ENCODE measurements around the gene CACNB4.
"Not testable (repeated sequence)": the region's sequence is repeated elsewhere in the genome, so short reads cannot be mapped to it uniquely, and the experiment has no call there.

CACNB4 gene

GRCh38 chr2:152098496-152099366, at the start of gene CACNB4:
Gene CACNB4, minus strand, starts transcription at chr2:152099044.
- DNase-seq (ENCODE audit: low read depth in 2 of 2), result no peak

DNA sequence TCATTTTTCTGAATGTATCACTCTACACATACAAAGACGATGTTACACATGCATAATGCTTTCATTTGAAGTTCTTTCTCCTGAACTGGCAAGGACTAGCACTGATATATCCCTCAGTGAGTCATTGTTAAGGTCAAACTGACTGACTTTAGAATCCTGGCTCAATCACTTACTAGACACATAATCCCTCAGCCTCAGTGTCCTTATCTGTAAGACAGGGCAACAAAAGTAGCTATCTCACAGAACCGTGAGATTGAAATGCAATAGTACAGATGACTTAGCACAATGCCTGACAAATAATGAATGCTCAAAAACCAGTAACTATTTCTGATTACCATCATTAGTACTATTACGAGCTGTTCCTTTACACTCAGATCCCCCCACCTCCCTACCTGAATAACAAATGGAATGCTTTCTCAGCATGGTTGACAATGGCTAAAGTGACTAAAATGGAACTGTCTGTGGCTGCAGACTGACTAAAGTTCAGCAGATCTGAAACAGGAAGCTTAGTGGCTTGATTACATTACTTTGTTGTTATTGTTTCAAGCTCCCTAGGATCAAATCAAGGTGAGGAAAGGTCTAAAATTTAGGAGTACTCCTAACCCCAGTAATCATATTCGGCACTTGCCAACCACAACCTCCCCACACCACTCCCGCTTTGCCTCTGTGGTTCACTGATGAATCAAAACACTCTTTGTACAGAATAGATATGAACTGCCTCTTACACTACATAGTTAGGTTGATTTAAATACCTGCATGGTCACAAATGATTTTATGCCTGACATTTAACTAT, 35.8 kb upstream of the CACNB4 start:
- DNase-seq (ENCODE audit: low read depth in 2 of 2), result no peak

DNA sequence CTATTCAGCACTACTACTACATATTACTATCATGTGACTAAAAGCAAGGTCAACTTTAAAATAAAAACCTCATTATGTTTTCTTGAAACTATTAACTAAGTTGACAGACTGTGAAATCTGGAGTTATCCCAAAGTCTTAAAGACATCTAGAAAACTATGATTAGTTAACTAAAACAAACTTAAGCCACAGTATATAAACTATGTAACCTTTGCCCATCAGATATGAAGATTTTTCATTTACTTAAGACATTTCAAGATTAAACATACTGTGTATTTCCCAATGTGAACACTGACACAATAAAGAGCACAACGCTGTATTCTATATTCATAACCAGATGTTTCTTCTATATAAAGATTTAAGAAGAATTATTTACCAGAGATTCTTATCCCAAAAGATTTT, 33.5 kb upstream of the CACNB4 start:
- DNase-seq (ENCODE audit: low read depth in 2 of 2), result no peak

DNA sequence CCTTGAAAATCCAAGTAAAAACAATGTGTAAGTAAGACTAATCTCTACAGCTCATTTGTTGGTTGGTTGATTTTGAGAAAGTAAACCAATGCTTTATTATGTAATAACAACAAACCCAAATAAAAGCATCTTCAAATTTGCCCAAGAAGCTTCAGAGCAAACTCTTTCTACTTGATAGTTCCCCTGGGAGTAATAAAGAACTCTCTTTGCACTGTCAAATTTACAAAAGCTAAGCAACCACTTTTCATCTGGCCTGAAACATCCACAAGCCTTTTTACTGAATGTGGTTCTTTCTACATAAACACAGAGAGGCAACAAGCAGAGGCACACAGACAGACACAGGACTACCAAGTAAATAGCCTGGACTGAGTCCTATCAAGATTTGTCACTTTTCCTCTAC, 28.8 kb upstream of the CACNB4 start:
- no peak for DNase-seq (ENCODE audit: low read depth in 2 of 2)

- no peak for DNase-seq (ENCODE audit: low read depth in 2 of 2)
Measured at GRCh38 chr2:152126664-152127063, 27.8 kb upstream of the CACNB4 start.

- DNase-seq (ENCODE audit: low read depth in 2 of 2), result no peak
Measured at GRCh38 chr2:152122161-152122560, 23.3 kb upstream of the CACNB4 start.

DNA sequence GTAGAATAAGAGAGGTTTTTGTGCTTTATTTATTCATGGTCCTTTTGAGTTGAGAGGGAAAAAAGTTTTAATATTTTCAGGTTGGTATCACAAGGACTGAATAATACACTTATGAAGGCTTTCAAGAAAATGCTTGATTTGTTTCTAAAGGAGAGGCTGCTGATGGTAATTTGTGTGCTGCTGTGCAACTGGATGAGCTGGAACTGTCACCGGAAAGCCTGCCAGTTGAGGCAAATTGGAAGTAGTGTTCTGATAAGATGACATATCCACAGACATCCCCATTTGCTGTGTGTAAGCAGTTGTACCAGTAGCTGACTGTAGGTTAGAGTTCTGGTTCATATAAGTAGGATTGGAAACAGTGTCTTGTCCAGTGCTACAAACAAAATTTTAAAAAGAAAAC, 21.6 kb upstream of the CACNB4 start:
- DNase-seq (ENCODE audit: low read depth in 2 of 2), result no peak

DNA sequence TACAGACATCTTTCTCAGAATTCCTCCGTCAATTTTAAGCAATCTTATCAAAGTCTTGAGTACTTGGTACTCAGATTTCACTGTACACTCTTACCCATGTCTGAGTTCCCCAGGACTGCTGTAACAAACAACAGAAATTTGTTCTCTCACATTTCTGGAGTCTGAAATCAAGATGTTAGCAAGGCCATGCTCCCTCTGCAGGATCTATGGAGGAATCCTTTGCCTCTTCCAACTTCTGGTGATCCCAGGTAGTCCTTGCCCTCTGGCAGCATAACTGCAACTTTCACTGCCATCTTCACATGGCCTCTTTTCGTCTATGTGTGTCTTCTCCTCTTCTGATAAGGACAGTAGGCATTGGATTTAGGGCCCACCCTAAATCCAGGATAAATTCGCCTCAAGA, 17.1 kb upstream of the CACNB4 start:
- DNase-seq (ENCODE audit: low read depth in 2 of 2), result no peak

DNA sequence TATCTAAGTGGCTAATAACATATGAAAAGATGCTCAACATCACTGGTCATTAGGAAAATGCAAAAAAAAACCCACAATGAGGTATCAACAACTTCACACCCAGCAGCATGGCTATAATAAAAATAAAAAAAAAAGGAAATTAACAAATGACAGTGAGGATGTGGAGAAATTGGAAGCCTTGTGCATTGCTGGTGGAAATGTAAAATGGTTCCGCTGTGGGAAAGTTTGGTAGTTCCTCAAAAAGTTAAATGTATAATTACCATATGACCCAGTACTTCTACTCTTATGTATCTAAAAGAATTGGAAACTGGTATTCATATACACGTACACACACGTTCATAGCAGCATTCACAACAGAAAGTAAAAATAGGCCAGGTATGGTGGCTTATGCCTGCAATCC, 15.5 kb upstream of the CACNB4 start:
- no peak for DNase-seq (ENCODE audit: low read depth in 2 of 2)

DNA sequence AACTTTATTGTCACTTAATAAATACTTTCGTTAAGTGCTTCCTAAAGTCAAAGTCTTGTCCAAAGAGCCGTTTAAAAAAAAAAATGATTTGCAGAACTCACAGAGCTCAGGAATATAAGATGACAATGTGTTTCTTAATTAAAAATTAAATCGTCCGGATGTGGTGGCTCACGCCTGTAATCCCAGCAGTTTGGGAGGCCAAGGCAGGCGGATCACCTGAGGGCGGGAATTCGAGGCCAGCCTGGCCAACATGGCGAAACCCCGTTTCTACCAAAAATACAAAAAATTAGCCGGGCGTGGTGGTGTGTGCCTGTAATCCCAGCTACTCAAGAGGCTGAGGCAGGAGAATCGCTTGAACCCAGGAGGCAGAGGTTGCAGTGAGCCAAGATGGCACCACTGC, 8.3 kb upstream of the CACNB4 start:
- not testable (repeated sequence) for DNase-seq (ENCODE audit: low read depth in 2 of 2)

DNA sequence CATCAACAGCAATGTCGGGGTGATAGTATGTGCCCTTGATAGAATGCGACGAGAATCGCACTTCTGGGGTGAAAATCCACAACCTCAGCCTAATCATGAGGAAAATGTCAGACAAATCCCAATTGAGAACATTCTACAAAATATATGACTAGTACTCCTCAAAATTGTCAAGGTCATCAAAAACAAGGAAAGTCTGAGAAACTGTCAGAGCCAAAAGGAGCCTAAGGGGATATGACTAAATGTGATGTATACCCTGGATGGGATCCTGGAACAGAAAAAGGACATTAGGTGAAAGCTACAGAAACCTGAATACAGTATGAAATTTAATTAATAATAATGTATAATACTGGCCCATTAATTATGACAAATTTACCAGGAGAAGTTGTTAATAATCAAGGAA, 7.6 kb upstream of the CACNB4 start:
- DNase-seq (ENCODE audit: low read depth in 2 of 2), result no peak

DNA sequence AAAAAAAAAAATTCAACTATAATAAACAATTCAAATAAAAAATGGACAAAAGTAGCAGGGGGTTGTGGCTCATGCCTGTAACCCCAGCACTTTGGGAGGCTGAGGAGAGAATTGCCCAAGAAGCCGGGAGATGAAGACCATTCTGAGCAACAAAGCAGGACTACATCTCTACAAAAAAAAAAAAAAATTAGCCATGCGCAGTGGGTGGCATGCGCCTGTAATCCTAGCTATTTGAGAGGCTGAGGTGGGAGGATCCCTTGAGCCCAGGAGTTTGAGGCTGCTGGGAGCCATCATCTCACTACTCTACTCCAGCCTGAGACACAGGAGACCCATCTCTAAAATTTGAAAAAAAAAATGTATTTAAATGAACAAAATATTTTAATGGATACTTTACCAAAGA, 4.4 kb upstream of the CACNB4 start:
- DNase-seq (ENCODE audit: low read depth in 2 of 2), result no peak

DNA sequence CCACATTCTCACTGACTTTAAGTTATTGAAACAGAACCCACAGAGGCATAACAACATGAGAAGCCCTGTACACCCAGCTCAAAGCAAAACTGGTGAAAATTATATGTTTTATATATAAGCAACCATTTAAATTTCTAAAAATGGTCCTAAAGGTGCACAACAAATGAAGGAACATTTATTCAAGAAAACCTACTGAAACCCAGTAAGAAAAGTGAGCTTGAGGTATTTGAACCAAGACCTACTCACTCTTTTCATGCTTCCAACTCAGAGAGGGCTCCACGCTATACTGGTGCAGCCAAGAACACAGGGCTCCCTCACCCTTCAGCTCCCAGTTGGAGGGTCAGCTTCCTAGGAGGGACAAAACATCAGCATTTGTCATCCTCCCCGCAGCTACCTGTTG, 2.1 kb upstream of the CACNB4 start:
- no peak for DNase-seq (ENCODE audit: low read depth in 2 of 2)

- no peak for DNase-seq (ENCODE audit: low read depth in 2 of 2)
Measured at GRCh38 chr2:152099367-152100050, 665 bp upstream of the CACNB4 start.

- DNase-seq (ENCODE audit: low read depth in 2 of 2), result no peak
Measured at GRCh38 chr2:152097801-152098495, 896 bp downstream of the CACNB4 start.

- DNase-seq (ENCODE audit: low read depth in 2 of 2), result no peak
Measured at GRCh38 chr2:152097290-152097800, 1.5 kb downstream of the CACNB4 start.

- DNase-seq (ENCODE audit: low read depth in 2 of 2), result no peak
Measured at GRCh38 chr2:152095146-152095545, 3.7 kb downstream of the CACNB4 start.

DNA sequence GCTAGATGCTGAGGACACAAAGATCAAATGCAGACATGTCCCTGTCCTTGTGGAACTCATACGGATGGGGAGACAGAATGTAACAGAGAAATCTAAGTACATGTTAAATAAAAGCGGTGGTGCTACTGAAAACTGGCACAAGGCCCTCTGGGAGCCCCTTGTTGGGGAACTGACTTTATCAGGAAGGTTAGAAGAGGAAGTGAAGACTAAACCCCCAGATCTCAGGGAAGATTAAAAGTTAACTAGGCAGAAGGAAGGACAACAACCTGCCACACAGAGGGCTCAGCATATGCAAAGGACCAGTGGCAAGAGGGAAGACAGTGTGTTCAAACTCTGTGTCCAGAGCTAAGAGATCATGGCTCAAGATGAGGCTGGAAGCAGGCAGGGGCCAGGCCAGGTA, 4.8 kb downstream of the CACNB4 start:
- DNase-seq (ENCODE audit: low read depth in 2 of 2), result no peak

GRCh38 chr2:152093464-152093863, 5.4 kb downstream of the CACNB4 start:
- no peak for DNase-seq (ENCODE audit: low read depth in 2 of 2)

GRCh38 chr2:152092095-152092494, 6.7 kb downstream of the CACNB4 start:
- no peak for DNase-seq (ENCODE audit: low read depth in 2 of 2)

DNA sequence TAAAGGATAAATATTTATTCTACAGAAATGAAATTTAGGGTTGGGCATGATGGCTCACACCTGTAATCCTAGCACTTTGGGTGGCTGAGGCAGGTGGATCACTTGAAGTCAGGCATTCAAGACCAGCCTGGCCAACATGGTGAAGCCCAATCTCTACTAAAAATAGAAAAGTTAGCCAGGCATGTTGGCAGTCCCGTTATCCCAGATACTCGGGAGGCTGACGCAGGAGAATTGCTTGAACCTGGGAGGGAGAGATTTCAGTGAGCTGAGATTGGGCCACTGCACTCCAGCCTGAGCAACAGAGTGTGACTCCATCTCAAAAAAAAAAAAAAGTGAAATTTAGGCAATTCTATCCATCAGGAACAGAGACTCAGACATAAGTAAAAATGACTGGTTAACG, 8.1 kb downstream of the CACNB4 start:
- DNase-seq (ENCODE audit: low read depth in 2 of 2), result not testable (repeated sequence)

DNA sequence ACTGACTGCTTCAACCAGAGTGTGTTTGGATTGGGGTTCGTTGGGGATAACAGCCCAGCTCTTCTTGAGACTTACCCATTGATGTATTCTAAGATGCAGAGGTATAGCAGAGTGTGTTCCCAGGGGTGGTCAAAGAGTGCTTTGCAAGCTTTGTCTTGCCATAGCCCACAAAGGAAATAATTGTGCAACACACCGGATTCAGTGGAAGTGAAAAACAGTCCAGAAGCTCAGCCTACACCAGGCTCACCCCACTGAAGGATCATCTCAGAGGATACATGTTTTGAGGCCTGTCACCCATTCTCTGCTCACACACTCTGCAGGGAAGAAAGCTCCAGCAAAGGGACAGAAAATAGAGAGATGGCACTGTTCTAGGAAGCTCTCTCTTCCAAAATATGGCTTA, 9.6 kb downstream of the CACNB4 start:
- no peak for DNase-seq (ENCODE audit: low read depth in 2 of 2)

All from stimulated activated CD4-positive, alpha-beta T cell treated with anti-CD3 and anti-CD28 coated beads, Interleukin-12 subunit alpha, Interleukin-12 subunit beta, amount 100 ng/mL, for 24 hours (primary cell).